Stimulated activated CD8-positive, alpha-beta memory T cell treated with anti-CD3 and anti-CD28 coated beads, Interleukin-4, amount 100 ng/mL, for 4 hours (primary cell): ENCODE results near the gene TRIM13.
"Not testable (repeated sequence)": the region's sequence is repeated elsewhere in the genome, so short reads cannot be mapped to it uniquely, and the experiment has no call there.

Source experiments
- DNase-seq, 2 donors: peaks; one replicate each; pipeline ENCODE4 v3.0.0-alpha.2; 2020; ENCODE audit warnings: low read depth in 2 of 2, low spot score in 1 of 2

The TRIM13 gene

DNA sequence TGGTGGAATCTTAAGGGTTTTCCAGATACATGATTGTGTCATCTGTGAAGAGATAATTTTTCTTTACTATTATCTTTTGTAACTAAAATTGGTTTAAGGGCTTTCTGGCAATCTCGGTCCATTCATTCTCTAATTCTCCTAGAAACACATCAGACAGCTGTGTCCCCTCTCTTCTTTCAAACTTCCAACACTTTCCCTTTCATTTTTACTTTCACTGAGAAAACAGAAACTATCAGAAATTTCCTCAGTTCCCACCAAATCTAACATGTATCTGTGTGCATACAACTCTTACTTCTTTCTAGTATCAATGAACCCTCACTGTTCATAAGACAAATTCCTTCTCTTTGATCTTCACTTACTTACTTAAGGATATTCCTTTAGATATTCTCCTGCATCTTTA is 58.6 kb downstream of the TRIM13 start:
- no peak for DNase-seq

- no peak for DNase-seq
Observed at GRCh38 chr13:50060718-50061117, 63.9 kb downstream of the TRIM13 start.

DNA sequence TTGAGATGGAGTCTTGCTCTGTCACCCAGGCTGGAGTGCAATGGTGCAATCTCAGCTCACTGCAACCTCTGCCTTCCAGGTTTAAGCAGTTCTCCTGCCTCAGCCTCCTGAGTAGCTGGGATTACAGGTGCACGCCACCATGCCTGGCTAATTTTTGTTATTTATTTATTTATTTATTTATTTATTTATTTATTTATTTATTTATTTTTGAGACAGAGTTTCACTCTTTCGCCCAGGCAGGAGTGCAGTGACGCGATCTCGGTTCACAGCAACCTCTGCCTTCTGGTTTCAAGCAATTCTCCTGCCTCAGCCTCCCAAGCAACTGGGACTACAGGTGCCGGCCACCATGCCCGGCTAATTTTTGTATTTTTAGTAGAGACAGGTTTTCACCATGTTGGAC is 65.5 kb downstream of the TRIM13 start:
- not testable (repeated sequence) for DNase-seq

- no peak for DNase-seq
Observed at GRCh38 chr13:50065712-50066111, 68.9 kb downstream of the TRIM13 start.
